ENCODE measurements around the gene DYNC1I1.

Gene DYNC1I1

GRCh38 chr7:95955748-95956147, 183.4 kb downstream of the DYNC1I1 start:
- no peaks in the 10 kb centered on the region for H3K4me1 Mint-ChIP-seq
- DNase-seq (ENCODE audit: low spot score in 2 of 2) (no peak), ATAC-seq (ENCODE audit: low read depth) (no peak)
- H3K4me3 Mint-ChIP-seq: no peak overlapping the region
- no peaks in the 10 kb centered on the region for H3K36me3 Mint-ChIP-seq
- H3K27ac Mint-ChIP-seq: no peak overlapping the region
- no peaks in the 10 kb centered on the region for H3K9me3 Mint-ChIP-seq
- peaks cover 4% of the 10 kb centered on the region for H3K27me3 Mint-ChIP-seq

- Mint-ChIP-seq H3K36me3 (no peaks in the 10 kb centered on the region), H3K4me3 (no peak overlapping the region), H3K27me3 (peaks cover 4% of the 10 kb centered on the region), H3K27ac (no peak overlapping the region), H3K9me3 (no peaks in the 10 kb centered on the region), H3K4me1 (no peaks in the 10 kb centered on the region)
- no peak for ATAC-seq (ENCODE audit: low read depth)
- no peak for DNase-seq (ENCODE audit: low spot score in 2 of 2)
These were observed 185.2 kb downstream of the DYNC1I1 start for GRCh38 chr7:95957510-95957909.

GRCh38 chr7:95960706-95961244, 188.4 kb downstream of the DYNC1I1 start:
- Mint-ChIP-seq H3K4me3 (no peak overlapping the region), H3K27me3 (peaks cover 7% of the 10 kb centered on the region), H3K4me1 (no peaks in the 10 kb centered on the region), H3K27ac (no peak overlapping the region), H3K9me3 (no peaks in the 10 kb centered on the region), H3K36me3 (no peaks in the 10 kb centered on the region)
- DNase-seq (ENCODE audit: low spot score in 2 of 2): no peak
- no peak for ATAC-seq (ENCODE audit: low read depth)

- DNase-seq (ENCODE audit: low spot score in 2 of 2) (no peak), ATAC-seq (ENCODE audit: low read depth) (no peak)
- H3K4me3 Mint-ChIP-seq: no peak overlapping the region
These were observed 191.2 kb downstream of the DYNC1I1 start for GRCh38 chr7:95963446-95963990.

GRCh38 chr7:95971716-95972115, 199.4 kb downstream of the DYNC1I1 start:
- Mint-ChIP-seq H3K4me1 (no peaks in the 10 kb centered on the region), H3K4me3 (no peak overlapping the region), H3K36me3 (no peaks in the 10 kb centered on the region), H3K27me3 (peaks cover 4% of the 10 kb centered on the region), H3K9me3 (no peaks in the 10 kb centered on the region), H3K27ac (no peak overlapping the region)
- ATAC-seq (ENCODE audit: low read depth) (no peak), DNase-seq (ENCODE audit: low spot score in 2 of 2) (no peak)

More at GRCh38 chr7:95963446-95963990, 191.2 kb downstream of the DYNC1I1 start:
- Mint-ChIP-seq H3K27me3 (peaks cover 7% of the 10 kb centered on the region), H3K9me3 (no peaks in the 10 kb centered on the region), H3K27ac (no peak overlapping the region), H3K4me1 (no peaks in the 10 kb centered on the region), H3K36me3 (no peaks in the 10 kb centered on the region)

GRCh38 chr7:95972523-95972922, 200.2 kb downstream of the DYNC1I1 start:
- Mint-ChIP-seq H3K36me3 (no peaks in the 10 kb centered on the region), H3K4me1 (no peaks in the 10 kb centered on the region), H3K9me3 (no peaks in the 10 kb centered on the region), H3K27me3 (peaks cover 4% of the 10 kb centered on the region), H3K4me3 (no peak overlapping the region), H3K27ac (no peak overlapping the region)
- ATAC-seq (ENCODE audit: low read depth) (no peak), DNase-seq (ENCODE audit: low spot score in 2 of 2) (no peak)

- Mint-ChIP-seq H3K4me3 (no peak overlapping the region), H3K9me3 (no peaks in the 10 kb centered on the region), H3K4me1 (no peaks in the 10 kb centered on the region), H3K27me3 (peaks cover 8% of the 10 kb centered on the region), H3K36me3 (no peaks in the 10 kb centered on the region), H3K27ac (no peak overlapping the region)
- ATAC-seq (ENCODE audit: low read depth) (no peak), DNase-seq (ENCODE audit: low spot score in 2 of 2) (no peak)
These were observed 201.8 kb downstream of the DYNC1I1 start for GRCh38 chr7:95974108-95974507.

GRCh38 chr7:95976369-95977060, 204.2 kb downstream of the DYNC1I1 start:
- DNase-seq (ENCODE audit: low spot score in 2 of 2) (no peak), ATAC-seq (ENCODE audit: low read depth) (no peak)
- no peak overlapping the region for H3K27ac Mint-ChIP-seq

GRCh38 chr7:95977994-95978393, 205.6 kb downstream of the DYNC1I1 start:
- H3K4me1 Mint-ChIP-seq: no peaks in the 10 kb centered on the region
- H3K36me3 Mint-ChIP-seq: no peaks in the 10 kb centered on the region
- no peaks in the 10 kb centered on the region for H3K9me3 Mint-ChIP-seq
- DNase-seq (ENCODE audit: low spot score in 2 of 2) (no peak), ATAC-seq (ENCODE audit: low read depth) (no peak)
- H3K4me3 Mint-ChIP-seq: no peak overlapping the region
- H3K27me3 Mint-ChIP-seq: peaks cover 5% of the 10 kb centered on the region
- no peak overlapping the region for H3K27ac Mint-ChIP-seq

More at GRCh38 chr7:95976369-95977060, 204.2 kb downstream of the DYNC1I1 start:
- H3K4me3 Mint-ChIP-seq: no peak overlapping the region
- H3K9me3 Mint-ChIP-seq: no peaks in the 10 kb centered on the region
- no peaks in the 10 kb centered on the region for H3K36me3 Mint-ChIP-seq
- H3K4me1 Mint-ChIP-seq: no peaks in the 10 kb centered on the region
- H3K27me3 Mint-ChIP-seq: peaks cover 5% of the 10 kb centered on the region

- DNase-seq (ENCODE audit: low spot score in 2 of 2) (no peak), ATAC-seq (ENCODE audit: low read depth) (no peak)
- Mint-ChIP-seq H3K36me3 (no peaks in the 10 kb centered on the region), H3K4me1 (no peaks in the 10 kb centered on the region), H3K9me3 (no peaks in the 10 kb centered on the region), H3K4me3 (no peak overlapping the region), H3K27ac (no peak overlapping the region), H3K27me3 (peaks cover 4% of the 10 kb centered on the region)
These were observed 207.8 kb downstream of the DYNC1I1 start for GRCh38 chr7:95980167-95980566.

GRCh38 chr7:95980706-95981105, 208.4 kb downstream of the DYNC1I1 start:
- H3K27me3 Mint-ChIP-seq: peaks cover 4% of the 10 kb centered on the region
- H3K36me3 Mint-ChIP-seq: no peaks in the 10 kb centered on the region
- H3K27ac Mint-ChIP-seq: no peak overlapping the region
- H3K4me3 Mint-ChIP-seq: no peak overlapping the region
- no peaks in the 10 kb centered on the region for H3K9me3 Mint-ChIP-seq
- DNase-seq (ENCODE audit: low spot score in 2 of 2) (no peak), ATAC-seq (ENCODE audit: low read depth) (no peak)
- no peaks in the 10 kb centered on the region for H3K4me1 Mint-ChIP-seq

GRCh38 chr7:95986178-95986764, 213.9 kb downstream of the DYNC1I1 start:
- DNase-seq (ENCODE audit: low spot score in 2 of 2): no peak
- ATAC-seq (ENCODE audit: low read depth): no peak
- H3K4me3 Mint-ChIP-seq: no peak overlapping the region

GRCh38 chr7:95989301-95989700, 216.9 kb downstream of the DYNC1I1 start:
- H3K4me1 Mint-ChIP-seq: no peaks in the 10 kb centered on the region
- peaks cover 12% of the 10 kb centered on the region for H3K27me3 Mint-ChIP-seq
- DNase-seq (ENCODE audit: low spot score in 2 of 2) (no peak), ATAC-seq (ENCODE audit: low read depth) (no peak)
- no peak overlapping the region for H3K4me3 Mint-ChIP-seq
- no peak overlapping the region for H3K27ac Mint-ChIP-seq
- H3K36me3 Mint-ChIP-seq: no peaks in the 10 kb centered on the region
- H3K9me3 Mint-ChIP-seq: no peaks in the 10 kb centered on the region

More at GRCh38 chr7:95986178-95986764, 213.9 kb downstream of the DYNC1I1 start:
- Mint-ChIP-seq H3K4me1 (no peaks in the 10 kb centered on the region), H3K9me3 (no peaks in the 10 kb centered on the region), H3K27ac (no peak overlapping the region), H3K27me3 (peaks cover 10% of the 10 kb centered on the region), H3K36me3 (no peaks in the 10 kb centered on the region)

- DNase-seq (ENCODE audit: low spot score in 2 of 2) (no peak), ATAC-seq (ENCODE audit: low read depth) (no peak)
- Mint-ChIP-seq H3K4me1 (no peaks in the 10 kb centered on the region), H3K36me3 (no peaks in the 10 kb centered on the region), H3K4me3 (no peak overlapping the region), H3K27me3 (peaks cover 8% of the 10 kb centered on the region), H3K9me3 (no peaks in the 10 kb centered on the region), H3K27ac (no peak overlapping the region)
These were observed 221.0 kb downstream of the DYNC1I1 start for GRCh38 chr7:95993380-95993779.
